ENCODE results near the gene ZNF768.
A peak's percentile ranks its signal among the peaks of the same experiment; 100 is the strongest.

ZNF768 gene

DNA sequence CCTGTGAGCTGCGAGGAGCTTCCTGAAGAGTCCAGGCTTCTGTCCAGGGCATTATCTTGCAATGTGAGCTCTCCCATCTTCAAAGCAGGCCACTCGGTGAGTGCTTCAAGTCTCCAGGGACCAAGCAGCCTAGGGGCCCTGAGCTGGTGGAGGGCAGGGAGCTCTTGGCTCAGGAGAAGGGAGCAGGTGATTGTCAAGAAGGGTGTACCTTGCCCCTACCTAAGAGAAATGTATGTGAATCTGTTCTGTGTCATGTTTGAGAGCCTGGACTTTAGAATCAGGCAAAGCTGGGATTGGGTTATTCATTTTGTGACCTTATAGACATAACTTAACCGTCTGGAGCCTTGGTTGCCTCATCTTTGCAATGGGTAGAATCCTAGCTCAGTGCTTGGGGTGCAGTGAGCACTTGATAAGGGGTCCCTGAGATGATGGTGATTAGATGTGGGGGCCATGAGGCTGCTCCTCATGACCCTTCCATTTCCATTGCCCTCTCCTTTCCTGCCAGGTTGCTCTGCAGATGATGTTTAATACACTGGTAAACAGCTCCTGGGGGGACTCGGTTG, 15.9 kb downstream of the ZNF768 start:
- H3K27ac ChIP-seq, result no peak overlapping the region
- TF ChIP-seq, protein P1, sequence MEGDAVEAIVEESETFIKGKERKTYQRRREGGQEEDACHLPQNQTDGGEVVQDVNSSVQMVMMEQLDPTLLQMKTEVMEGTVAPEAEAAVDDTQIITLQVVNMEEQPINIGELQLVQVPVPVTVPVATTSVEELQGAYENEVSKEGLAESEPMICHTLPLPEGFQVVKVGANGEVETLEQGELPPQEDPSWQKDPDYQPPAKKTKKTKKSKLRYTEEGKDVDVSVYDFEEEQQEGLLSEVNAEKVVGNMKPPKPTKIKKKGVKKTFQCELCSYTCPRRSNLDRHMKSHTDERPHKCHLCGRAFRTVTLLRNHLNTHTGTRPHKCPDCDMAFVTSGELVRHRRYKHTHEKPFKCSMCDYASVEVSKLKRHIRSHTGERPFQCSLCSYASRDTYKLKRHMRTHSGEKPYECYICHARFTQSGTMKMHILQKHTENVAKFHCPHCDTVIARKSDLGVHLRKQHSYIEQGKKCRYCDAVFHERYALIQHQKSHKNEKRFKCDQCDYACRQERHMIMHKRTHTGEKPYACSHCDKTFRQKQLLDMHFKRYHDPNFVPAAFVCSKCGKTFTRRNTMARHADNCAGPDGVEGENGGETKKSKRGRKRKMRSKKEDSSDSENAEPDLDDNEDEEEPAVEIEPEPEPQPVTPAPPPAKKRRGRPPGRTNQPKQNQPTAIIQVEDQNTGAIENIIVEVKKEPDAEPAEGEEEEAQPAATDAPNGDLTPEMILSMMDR (IDR thresholded peaks at IDR 0.05), result no peak
- no peak for TF ChIP-seq ZFX (IDR thresholded peaks at IDR 0.05; ENCODE audit: borderline replicate concordance)

DNA sequence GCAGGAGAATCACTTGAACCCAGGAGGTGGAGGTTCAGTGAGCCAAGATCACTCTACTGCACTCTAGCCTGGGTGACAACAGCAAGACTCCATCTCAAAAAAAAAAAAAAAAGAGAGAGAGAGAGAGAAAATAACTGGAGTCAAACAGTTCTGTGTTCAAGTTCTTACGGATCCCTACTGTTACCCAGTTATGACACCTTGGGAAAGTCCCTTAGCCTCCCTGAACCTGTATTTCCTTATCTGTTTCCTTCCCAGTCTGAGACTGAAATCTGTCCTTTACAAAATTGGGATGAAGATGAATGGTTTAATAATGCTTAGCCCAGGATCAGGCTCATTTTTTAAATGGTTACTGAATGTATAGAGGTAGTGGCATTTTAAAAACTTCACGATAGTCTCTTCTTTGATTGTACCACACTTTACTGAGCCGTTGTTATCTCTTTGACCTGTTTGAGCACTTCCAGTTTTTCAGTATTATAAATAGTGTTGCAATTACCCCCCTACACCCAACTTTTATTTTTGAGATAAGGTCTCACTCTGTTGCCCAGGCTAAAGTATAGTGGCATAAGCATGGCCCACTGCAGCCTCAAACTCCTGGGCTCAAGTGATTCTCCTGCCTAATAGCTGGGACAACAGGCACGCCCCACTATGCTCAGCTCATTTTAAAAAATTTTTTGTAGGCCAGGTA, 17.1 kb downstream of the ZNF768 start:
- no peak overlapping the region for H3K27ac ChIP-seq
- TF ChIP-seq ZFX (IDR thresholded peaks at IDR 0.05; ENCODE audit: borderline replicate concordance), result no peak
- TF ChIP-seq, protein P1 (IDR thresholded peaks at IDR 0.05), result no peak

DNA sequence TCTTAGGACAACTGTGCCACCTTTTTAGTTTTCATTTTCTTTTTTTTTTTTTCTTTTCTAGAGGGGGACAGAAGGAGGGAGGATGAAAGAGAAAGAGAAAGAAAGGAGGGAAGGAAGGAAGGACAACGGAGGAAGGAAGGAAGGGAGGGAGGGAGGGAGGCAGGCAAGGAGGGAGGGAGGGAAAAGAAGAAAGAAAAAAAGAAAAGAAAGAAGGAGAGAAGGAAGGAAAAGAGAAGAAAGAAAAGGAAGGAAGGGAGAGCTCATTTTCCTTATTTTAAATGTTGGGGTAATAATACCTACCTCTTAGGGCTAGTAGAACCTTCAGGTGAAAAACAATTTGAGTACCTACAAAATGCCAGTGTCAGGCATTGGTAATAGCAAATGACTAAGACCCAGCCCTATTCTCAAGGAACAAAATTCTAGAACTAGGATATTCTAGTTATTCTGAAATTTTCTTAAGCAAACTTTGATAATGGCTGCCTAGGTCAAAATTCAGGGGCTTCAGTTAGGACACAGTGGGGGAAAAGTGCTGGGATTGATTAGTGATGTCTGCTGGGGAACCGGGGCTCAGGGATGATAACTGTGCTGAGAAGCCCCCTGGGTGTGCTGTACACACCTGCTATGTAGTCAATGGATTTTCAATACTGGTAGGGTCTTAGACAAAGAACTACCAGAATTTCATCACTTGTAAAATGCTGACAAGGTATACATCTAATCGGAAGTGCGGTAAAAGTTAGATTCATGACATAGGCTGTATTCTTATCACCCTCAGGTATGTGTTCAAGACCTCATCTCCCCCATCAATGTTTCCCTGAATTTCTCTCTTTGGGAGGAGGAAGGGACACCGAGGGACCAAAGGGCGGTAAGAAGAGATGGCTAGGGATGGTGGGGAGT, 22.7 kb downstream of the ZNF768 start:
- TF ChIP-seq, protein P1 (IDR thresholded peaks at IDR 0.05), result no peak
- TF ChIP-seq ZFX (IDR thresholded peaks at IDR 0.05; ENCODE audit: borderline replicate concordance), result no peak
- no peak overlapping the region for H3K27ac ChIP-seq

DNA sequence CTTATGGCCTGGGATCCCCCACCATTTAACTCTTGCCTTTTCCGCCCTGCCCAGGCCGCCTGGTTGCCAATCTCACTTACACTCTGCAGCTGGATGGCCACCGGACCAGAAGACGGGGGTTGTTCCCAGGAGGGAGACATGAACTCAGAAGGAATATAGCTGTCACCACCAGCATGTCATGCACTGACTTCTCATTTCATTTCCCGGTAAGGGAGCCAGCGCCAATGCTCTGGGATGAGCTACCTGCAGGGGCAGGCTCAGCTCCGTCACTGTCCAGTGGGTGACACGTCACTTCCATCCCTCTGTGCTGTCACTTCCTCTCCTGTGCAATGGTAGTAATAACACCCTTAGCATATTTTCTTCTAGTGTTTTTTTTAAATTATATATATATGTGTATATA, 27.1 kb downstream of the ZNF768 start:
- TF ChIP-seq, protein P1 (IDR thresholded peaks at IDR 0.05), result no peak
- TF ChIP-seq ZFX (IDR thresholded peaks at IDR 0.05; ENCODE audit: borderline replicate concordance), result no peak

DNA sequence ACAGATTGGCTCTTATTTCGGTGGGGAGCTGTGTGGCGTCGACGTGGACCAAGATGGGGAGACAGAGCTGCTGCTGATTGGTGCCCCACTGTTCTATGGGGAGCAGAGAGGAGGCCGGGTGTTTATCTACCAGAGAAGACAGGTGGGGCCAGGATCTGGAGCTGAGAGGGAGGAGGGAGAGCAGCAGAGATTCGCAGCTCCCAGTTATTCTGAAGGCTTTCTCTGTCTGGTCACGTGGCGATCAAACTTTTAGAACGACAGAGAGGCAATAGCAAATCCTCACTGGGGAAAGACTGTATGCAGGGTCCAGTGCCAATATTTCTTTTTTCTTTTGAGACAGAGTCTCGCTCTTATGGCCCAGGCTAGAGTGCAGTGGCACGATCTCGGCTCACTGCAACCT, 31.7 kb downstream of the ZNF768 start:
- no peak overlapping the region for H3K27ac ChIP-seq
- TF ChIP-seq ZFX (IDR thresholded peaks at IDR 0.05; ENCODE audit: borderline replicate concordance), result no peak
- TF ChIP-seq, protein P1 (IDR thresholded peaks at IDR 0.05), result no peak

More for the DNA sequence above, 27.1 kb downstream of the ZNF768 start:
- peak overlapping the region; percentile 68 for H3K27ac ChIP-seq

DNA sequence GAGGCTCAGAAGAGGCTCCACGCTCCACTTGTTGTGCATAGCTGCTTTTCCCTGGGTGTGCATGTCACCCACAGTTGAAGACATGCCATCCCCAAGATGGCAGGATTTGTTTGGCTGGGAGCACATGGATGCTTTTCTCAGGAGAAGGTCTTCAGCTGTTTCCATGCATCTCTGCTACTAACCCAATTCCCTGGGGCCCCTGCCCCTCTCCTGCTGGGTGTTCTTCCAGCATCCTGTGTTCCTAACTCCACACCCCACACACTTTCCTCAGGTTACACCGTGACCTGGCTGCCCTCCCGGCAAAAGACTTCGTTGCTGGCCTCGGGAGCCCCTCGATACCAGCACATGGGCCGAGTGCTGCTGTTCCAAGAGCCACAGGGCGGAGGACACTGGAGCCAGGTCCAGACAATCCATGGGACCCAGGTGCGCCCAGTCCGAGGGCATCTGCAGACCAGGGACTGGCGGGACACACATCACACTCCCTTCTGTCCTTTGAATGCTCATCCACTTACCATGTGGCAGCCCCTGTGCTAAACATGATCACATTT, 32.4 kb downstream of the ZNF768 start:
- no peak for TF ChIP-seq ZFX (IDR thresholded peaks at IDR 0.05; ENCODE audit: borderline replicate concordance)
- TF ChIP-seq, protein P1 (IDR thresholded peaks at IDR 0.05), result no peak

More for the DNA sequence above, 32.4 kb downstream of the ZNF768 start:
- no peak overlapping the region for H3K27ac ChIP-seq
